Measurements from ENCODE around the gene CCDC136. TPM values are rescaled to one million over a fixed set of nuclear protein-coding genes. Genes with fewer than 3 reads are reported as not detected.

The CCDC136 gene
- total RNA-seq, 4 donors from 2014 or later, result 0.61 to 15.8 (median 9.3) TPM

- Histone ChIP-seq H3K27ac (peak overlapping the region in 2 of 4 donors; percentile 57 to 69), H3K36me3 (peaks cover 0 to 41% of the 10 kb centered on the region in 2 donors), H3K9me3 (no peaks in the 10 kb centered on the region), H3K4me3 (no peak overlapping the region), H3K27me3 (no peaks in the 10 kb centered on the region), H3K4me1 (peaks cover 4 to 24% of the 10 kb centered on the region in 2 donors)
- no peak for DNase-seq
- TF ChIP-seq POLR2A (IDR thresholded peaks at IDR 0.05) (no peak), CTCF (IDR thresholded peaks at IDR 0.05 in 4 of 5, conservative IDR thresholded peaks at IDR 0.05 in 1 of 5) (no peak)
- in situ Hi-C loops (cut with MboI; ENCODE audit: low sequenced_read_pairs in 4 of 4) (no loop called here), intact Hi-C loops (cut with DNase I; ENCODE audit: low total_unique reads) (no loop called here)
- peak in 1 of 2 donors; percentile 50 for ATAC-seq
Measured at GRCh38 chr7:128763541-128763940, 28.2 kb upstream of the CCDC136 start.

DNA sequence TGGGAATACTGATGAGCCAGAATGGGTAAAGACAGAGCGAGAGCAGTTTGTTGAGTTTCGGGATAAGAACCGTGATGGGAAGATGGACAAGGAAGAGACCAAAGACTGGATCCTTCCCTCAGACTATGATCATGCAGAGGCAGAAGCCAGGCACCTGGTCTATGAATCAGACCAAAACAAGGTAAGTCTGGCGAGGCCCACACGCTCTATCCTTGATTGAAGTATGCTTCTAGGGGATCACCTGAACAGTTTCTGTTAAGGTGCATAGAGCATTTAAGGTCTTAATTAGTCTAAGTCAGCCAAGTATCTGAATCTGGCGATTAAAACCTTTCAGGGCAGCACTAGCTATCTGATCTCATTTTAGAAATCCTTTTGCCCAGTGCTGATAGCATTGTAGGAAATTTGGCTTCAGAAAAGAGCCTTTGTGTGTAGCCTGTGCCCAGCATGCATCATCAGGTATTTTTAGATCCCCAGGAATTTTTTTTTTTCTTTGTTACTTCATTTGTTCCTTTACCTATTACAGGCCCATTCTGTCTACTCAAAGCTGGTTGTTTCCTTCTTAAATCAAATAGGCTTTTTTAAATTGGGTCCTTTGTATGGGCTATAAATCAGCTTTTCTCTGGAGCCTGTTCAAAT, 24.2 kb upstream of the CCDC136 start:
- H3K36me3 ChIP-seq, result peaks cover 0 to 56% of the 10 kb centered on the region in 2 donors
- ATAC-seq, result peak; percentile 89 to 96

DNA sequence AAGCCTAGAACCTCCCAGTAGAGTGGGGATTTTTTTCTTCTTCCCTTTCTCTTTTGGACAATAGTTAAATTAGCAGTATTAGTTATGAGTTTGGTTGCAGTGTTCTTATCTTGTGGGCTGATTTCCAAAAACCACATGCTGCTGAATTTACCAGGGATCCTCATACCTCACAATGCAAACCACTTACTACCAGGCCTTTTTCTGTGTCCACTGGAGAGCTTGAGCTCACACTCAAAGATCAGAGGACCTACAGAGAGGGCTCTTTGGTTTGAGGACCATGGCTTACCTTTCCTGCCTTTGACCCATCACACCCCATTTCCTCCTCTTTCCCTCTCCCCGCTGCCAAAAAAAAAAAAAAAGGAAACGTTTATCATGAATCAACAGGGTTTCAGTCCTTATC, 21.5 kb upstream of the CCDC136 start:
- intact Hi-C loops (cut with DNase I; ENCODE audit: low total_unique reads) (no loop called here), in situ Hi-C loops (cut with MboI; ENCODE audit: low sequenced_read_pairs in 4 of 4) (no loop called here)
- no peak for ATAC-seq
- TF ChIP-seq CTCF (IDR thresholded peaks at IDR 0.05 in 4 of 5, conservative IDR thresholded peaks at IDR 0.05 in 1 of 5) (no peak), POLR2A (IDR thresholded peaks at IDR 0.05) (no peak)
- Histone ChIP-seq H3K4me1 (peaks cover 4 to 21% of the 10 kb centered on the region in 2 donors), H3K27me3 (no peaks in the 10 kb centered on the region), H3K36me3 (peaks cover 0 to 56% of the 10 kb centered on the region in 2 donors), H3K27ac (no peak overlapping the region), H3K4me3 (no peak overlapping the region), H3K9me3 (no peaks in the 10 kb centered on the region)
- no peak for DNase-seq

More for the DNA sequence above, 24.2 kb upstream of the CCDC136 start:
- DNase-seq, result no peak
- Histone ChIP-seq H3K4me3 (no peak overlapping the region), H3K27me3 (no peaks in the 10 kb centered on the region), H3K9me3 (no peaks in the 10 kb centered on the region), H3K27ac (peak overlapping the region; percentile 63 to 73 (median 68)), H3K4me1 (peaks cover 4 to 24% of the 10 kb centered on the region in 2 donors)
- no peak for TF ChIP-seq POLR2A (IDR thresholded peaks at IDR 0.05)
- no peak for TF ChIP-seq CTCF (IDR thresholded peaks at IDR 0.05 in 4 of 5, conservative IDR thresholded peaks at IDR 0.05 in 1 of 5)
- intact Hi-C loops (cut with DNase I; ENCODE audit: low total_unique reads), result no loop called here
- in situ Hi-C loops (cut with MboI; ENCODE audit: low sequenced_read_pairs in 4 of 4), result no loop called here

DNA sequence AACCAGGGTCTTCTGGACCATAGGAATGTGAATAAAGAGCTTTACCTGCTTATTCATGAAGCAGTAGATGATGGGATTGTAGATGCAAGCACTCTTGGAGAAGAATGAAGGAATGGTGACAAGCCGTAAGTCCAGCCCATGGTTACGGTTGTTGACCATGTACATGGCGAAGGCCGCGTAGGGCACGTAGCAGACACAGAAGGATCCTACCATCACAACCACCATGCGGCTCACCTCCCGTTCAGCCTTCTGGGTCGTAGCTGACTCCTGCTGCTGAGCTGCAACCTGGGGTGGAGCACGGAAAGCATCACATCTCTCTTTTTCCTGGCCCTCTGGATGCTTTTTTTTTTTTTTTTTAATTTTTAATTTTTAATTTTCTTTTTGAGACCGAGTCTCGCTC, 18.2 kb upstream of the CCDC136 start:
- TF ChIP-seq POLR2A (IDR thresholded peaks at IDR 0.05), result no peak
- H3K27ac ChIP-seq, result no peak overlapping the region
- DNase-seq (no peak), ATAC-seq (no peak)
- intact Hi-C loops (cut with DNase I; ENCODE audit: low total_unique reads), result no loop called here
- peaks cover 0 to 3% of the 10 kb centered on the region in 2 donors for H3K4me1 ChIP-seq
- H3K36me3 ChIP-seq, result peaks cover 0 to 40% of the 10 kb centered on the region in 2 donors
- in situ Hi-C loops (cut with MboI; ENCODE audit: low sequenced_read_pairs in 4 of 4), result no loop called here
- H3K4me3 ChIP-seq, result no peak overlapping the region
- H3K27me3 ChIP-seq, result no peaks in the 10 kb centered on the region
- no peaks in the 10 kb centered on the region for H3K9me3 ChIP-seq

DNA sequence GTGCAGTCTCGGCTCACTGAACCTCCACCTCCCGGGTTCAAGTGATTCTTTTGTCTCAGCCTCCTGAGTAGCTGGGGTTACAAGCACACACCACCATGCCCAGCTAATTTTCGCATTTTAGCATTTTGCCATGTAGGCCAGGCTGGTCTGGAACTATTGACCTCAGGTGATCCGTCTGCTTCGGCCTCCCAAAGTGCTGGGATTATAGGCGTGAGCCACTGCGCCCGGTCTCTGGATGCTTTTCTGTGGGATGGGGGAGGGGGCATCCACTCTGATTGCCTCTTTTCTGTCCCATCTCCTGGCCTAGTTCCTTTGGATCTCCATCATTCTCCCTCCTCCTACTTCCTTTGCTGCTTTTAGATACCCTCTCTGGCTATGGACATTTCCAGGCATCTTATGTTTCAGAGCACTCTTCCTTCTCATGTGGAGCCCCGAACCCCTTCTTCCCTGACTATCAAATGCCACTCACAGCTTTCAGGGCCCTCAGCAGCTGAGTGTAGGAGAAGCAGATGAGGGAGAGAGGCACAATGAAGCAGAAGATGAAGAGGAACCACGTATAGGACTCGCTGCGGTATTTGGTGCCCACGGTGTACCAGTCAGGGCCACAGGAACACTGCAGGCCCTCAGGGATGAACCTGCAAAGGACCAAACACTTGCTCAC, 17.6 kb upstream of the CCDC136 start:
- Histone ChIP-seq H3K27ac (no peak overlapping the region), H3K4me3 (no peak overlapping the region), H3K4me1 (peaks cover 0 to 3% of the 10 kb centered on the region in 2 donors), H3K9me3 (no peaks in the 10 kb centered on the region), H3K36me3 (peaks cover 0 to 34% of the 10 kb centered on the region in 2 donors), H3K27me3 (no peaks in the 10 kb centered on the region)
- in situ Hi-C loops (cut with MboI; ENCODE audit: low sequenced_read_pairs in 4 of 4) (no loop called here), intact Hi-C loops (cut with DNase I; ENCODE audit: low total_unique reads) (no loop called here)
- no peak for DNase-seq
- no peak for ATAC-seq
- no peak for TF ChIP-seq POLR2A (IDR thresholded peaks at IDR 0.05)
- TF ChIP-seq CTCF (IDR thresholded peaks at IDR 0.05 in 4 of 5, conservative IDR thresholded peaks at IDR 0.05 in 1 of 5), result no peak
